ENCODE data around the gene TBX1. TPM values are rescaled to one million over a fixed set of nuclear protein-coding genes. Genes with fewer than 3 reads are reported as not detected.

TBX1 gene
- total RNA-seq, 1 experiment from 2014 or later, result 3.9 TPM

- Histone ChIP-seq H3K4me3 (replicated peaks in 1 of 2; ENCODE audit: low read depth in 1 of 2, low read length in 2 of 2) (no peak overlapping the region), H3K9me3 (ENCODE audit: control insufficient read depth in 1 of 2, insufficient read depth in 1 of 2, low read depth in 1 of 2, low read length in 2 of 2) (no peaks in the 10 kb centered on the region), H2AFZ (ENCODE audit: low read depth, low read length, poor library complexity, severe bottlenecking) (no peak overlapping the region), H3K4me2 (ENCODE audit: low read length) (no peak overlapping the region), H3K4me1 (ENCODE audit: control insufficient read depth in 1 of 2, insufficient read depth in 2 of 2, low read length in 2 of 2) (peaks cover 0 to 4% of the 10 kb centered on the region in 2 experiments; a peak in 1 of 4 replicates), H3K9me2 (ENCODE audit: insufficient read depth) (no peaks in the 10 kb centered on the region), H3K9ac (ENCODE audit: low read length) (no peak overlapping the region), H3K27me3 (ENCODE audit: insufficient read depth, low read length) (no peaks in the 10 kb centered on the region), H3K27ac (ENCODE audit: low read depth, low read length) (no peak overlapping the region), H3K79me2 (ENCODE audit: insufficient read depth, low read length) (no peaks in the 10 kb centered on the region), H4K20me1 (ENCODE audit: insufficient read depth) (no peaks in the 10 kb centered on the region), H3K36me3 (ENCODE audit: control insufficient read depth in 1 of 2, insufficient read depth in 2 of 2, low read length in 2 of 2) (no peaks in the 10 kb centered on the region)
- no peak for ATAC-seq
- POLR2A ChIA-PET, result no interaction called here
- CTCF ChIA-PET, result interaction anchor here (0.6 kb wide), 1 partner anchor 21 kb away, joined by 3 read pairs; no protein-coding TSS in a partner anchor
- TF ChIP-seq REST (IDR thresholded peaks at IDR 0.05; ENCODE audit: low read depth) (no peak), ZNF274 (IDR thresholded peaks at IDR 0.05; ENCODE audit: low read depth, low read length) (no peak), RAD21 (IDR thresholded peaks at IDR 0.05; ENCODE audit: low read depth) (no peak), TCF7L2 (IDR thresholded peaks at IDR 0.05; ENCODE audit: borderline replicate concordance, extremely low read depth, insufficient read depth, insufficient read length) (no peak), SRF (IDR thresholded peaks at IDR 0.05; ENCODE audit: low read depth) (no peak), JUND (IDR thresholded peaks at IDR 0.05) (no peak), POLR2AphosphoS5 (IDR thresholded peaks at IDR 0.05; ENCODE audit: low read depth, low read length) (no peak), SIN3A (IDR thresholded peaks at IDR 0.05; ENCODE audit: low read depth) (no peak), EZH2 (IDR thresholded peaks at IDR 0.05) (no peak), ATF3 (IDR thresholded peaks at IDR 0.05) (no peak), FOSL1 (IDR thresholded peaks at IDR 0.05; ENCODE audit: low read depth) (no peak), EZH2phosphoT487 (IDR thresholded peaks at IDR 0.05; ENCODE audit: borderline replicate concordance) (no peak), SP1 (IDR thresholded peaks at IDR 0.05; ENCODE audit: low read depth) (no peak), ZBTB33 (IDR thresholded peaks at IDR 0.05; ENCODE audit: extremely low read depth, insufficient replicate concordance, low read length) (no peak), ZFX (IDR thresholded peaks at IDR 0.05) (no peak), CTCF (IDR thresholded peaks at IDR 0.05 in 2 of 3, conservative IDR thresholded peaks at IDR 0.05 in 1 of 3; ENCODE audit: borderline replicate concordance in 1 of 3, insufficient read depth in 1 of 3, low read depth in 2 of 3, low read length in 2 of 3) (no peak), YY1 (IDR thresholded peaks at IDR 0.05; ENCODE audit: extremely low read depth, insufficient replicate concordance, low read depth, low read length) (no peak)
- RAD21 ChIA-PET (ENCODE audit: low non-redundant PET in 1 of 2, low total read pairs in 2 of 2, uncharacterized antibody in 2 of 2, unreplicated experiment in 2 of 2), result no interaction called here
- BruUV-seq (replicated peaks), result no TSS peak
- DNase-seq (ENCODE audit: low read depth, low spot score), result no peak
- intact Hi-C loops (cut with micrococcal nuclease), result no loop called here
These were observed 39.7 kb downstream of the TBX1 start for GRCh38 chr22:19800306-19800705.

Data from HCT116 (cell line).